ENCODE data around the gene TPPP3. TPM values are rescaled to one million over a fixed set of nuclear protein-coding genes. Genes with fewer than 3 reads are reported as not detected.
"Not testable (repeated sequence)": the region's sequence is repeated elsewhere in the genome, so short reads cannot be mapped to it uniquely, and the experiment has no call there.

The TPPP3 gene
- total and polyA plus RNA-seq, 2 experiments from 2014 or later: 2.5 to 7.2 TPM

DNA sequence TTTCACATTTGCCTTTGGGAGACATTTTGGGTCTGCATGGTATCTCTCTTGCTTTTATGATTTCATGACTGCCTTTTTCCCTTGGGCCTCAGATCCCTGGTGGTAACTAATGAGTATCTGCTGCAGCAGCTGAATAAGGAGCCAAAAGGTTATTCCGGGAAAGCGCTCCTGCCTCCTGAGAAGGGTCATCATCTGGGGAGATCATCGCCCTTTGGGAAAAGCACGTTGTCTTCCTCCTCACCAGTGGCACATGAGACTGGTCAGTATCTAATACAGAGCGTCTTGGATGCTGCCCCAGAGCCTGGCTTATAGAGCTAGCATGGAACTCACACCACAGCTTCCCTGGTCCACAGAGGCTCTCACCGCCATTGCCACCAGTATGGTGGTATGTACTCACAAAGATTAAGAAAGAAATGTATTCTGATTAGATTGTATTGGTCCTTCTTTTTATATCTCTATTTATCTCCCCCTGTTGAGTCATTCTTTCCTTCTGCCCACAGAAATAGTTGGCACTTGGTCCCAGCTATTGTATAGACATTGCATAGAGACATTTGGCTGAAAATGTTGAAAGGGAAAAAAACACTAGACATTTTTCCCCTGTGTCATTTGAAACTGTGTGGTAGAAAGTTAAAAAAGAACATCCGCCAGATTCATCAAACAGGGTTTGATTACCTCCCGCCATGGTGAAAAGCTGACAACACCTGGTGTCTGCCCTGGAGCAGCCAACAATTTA, 8.4 kb downstream of the TPPP3 start:
- Histone ChIP-seq H3K9me3 (ENCODE audit: low read depth) (no peaks in the 10 kb centered on the region), H3K4me3 (no peak overlapping the region), H3K27ac (no peak overlapping the region), H3K4me1 (ENCODE audit: low read depth) (no peaks in the 10 kb centered on the region), H3K27me3 (peaks cover 40% of the 10 kb centered on the region), H3K36me3 (no peaks in the 10 kb centered on the region)
- TF ChIP-seq, protein P1, sequence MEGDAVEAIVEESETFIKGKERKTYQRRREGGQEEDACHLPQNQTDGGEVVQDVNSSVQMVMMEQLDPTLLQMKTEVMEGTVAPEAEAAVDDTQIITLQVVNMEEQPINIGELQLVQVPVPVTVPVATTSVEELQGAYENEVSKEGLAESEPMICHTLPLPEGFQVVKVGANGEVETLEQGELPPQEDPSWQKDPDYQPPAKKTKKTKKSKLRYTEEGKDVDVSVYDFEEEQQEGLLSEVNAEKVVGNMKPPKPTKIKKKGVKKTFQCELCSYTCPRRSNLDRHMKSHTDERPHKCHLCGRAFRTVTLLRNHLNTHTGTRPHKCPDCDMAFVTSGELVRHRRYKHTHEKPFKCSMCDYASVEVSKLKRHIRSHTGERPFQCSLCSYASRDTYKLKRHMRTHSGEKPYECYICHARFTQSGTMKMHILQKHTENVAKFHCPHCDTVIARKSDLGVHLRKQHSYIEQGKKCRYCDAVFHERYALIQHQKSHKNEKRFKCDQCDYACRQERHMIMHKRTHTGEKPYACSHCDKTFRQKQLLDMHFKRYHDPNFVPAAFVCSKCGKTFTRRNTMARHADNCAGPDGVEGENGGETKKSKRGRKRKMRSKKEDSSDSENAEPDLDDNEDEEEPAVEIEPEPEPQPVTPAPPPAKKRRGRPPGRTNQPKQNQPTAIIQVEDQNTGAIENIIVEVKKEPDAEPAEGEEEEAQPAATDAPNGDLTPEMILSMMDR (IDR thresholded peaks at IDR 0.05; ENCODE audit: low read depth, low read length): no peak
- DNase-seq (ENCODE audit: low read depth in 1 of 2, low spot score in 1 of 2): peak in 1 of 2 donors; percentile 50

DNA sequence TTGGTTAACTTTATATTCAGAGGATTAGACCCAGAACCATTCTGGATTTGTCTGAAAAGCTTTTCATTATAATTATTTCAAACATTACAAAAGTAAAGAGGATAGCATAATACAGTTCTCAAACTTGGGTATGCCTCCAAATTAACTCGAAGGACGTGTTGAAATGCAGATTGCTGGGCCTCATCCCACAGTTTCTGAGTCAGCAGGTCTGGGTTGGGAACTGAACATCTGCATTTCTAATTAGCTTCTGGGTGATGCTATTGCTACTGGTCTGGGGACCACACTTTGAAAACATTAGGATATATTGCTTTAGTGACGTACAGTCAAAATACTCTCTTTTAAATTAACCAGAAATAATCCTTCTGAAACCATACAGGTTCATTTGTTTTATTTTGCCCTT, 10.0 kb downstream of the TPPP3 start:
- Histone ChIP-seq H3K27ac (no peak overlapping the region), H3K4me3 (no peak overlapping the region), H3K4me1 (ENCODE audit: low read depth) (no peaks in the 10 kb centered on the region), H3K36me3 (no peaks in the 10 kb centered on the region), H3K27me3 (peaks cover 38% of the 10 kb centered on the region), H3K9me3 (ENCODE audit: low read depth) (no peaks in the 10 kb centered on the region)
- no peak for DNase-seq (ENCODE audit: low read depth in 1 of 2, low spot score in 1 of 2)
- TF ChIP-seq, protein P1 (IDR thresholded peaks at IDR 0.05; ENCODE audit: low read depth, low read length): no peak

DNA sequence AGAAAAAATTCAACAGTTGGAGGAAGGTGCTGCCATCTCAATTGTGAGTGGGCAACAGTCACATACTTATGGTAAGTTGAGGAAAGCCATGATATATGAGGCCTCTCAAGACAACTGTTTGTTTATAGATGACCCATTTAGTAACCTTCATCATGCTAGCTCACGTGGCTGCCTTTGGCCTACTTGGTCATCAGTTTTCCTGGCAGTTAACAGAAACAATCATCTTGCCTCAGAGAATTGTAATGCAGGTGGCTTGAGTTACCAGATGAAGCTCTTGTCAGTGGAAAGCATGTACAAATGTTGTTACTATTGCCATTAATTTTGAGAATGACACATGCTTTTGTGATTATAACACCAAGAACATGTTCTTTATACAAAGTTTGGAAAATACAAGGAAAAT, 14.7 kb downstream of the TPPP3 start:
- Histone ChIP-seq H3K36me3 (no peaks in the 10 kb centered on the region), H3K4me3 (no peak overlapping the region), H3K27me3 (peaks cover 12% of the 10 kb centered on the region), H3K9me3 (ENCODE audit: low read depth) (no peaks in the 10 kb centered on the region), H3K4me1 (ENCODE audit: low read depth) (no peaks in the 10 kb centered on the region), H3K27ac (no peak overlapping the region)
- TF ChIP-seq, protein P1 (IDR thresholded peaks at IDR 0.05; ENCODE audit: low read depth, low read length): no peak
- DNase-seq (ENCODE audit: low read depth in 1 of 2, low spot score in 1 of 2): no peak

DNA sequence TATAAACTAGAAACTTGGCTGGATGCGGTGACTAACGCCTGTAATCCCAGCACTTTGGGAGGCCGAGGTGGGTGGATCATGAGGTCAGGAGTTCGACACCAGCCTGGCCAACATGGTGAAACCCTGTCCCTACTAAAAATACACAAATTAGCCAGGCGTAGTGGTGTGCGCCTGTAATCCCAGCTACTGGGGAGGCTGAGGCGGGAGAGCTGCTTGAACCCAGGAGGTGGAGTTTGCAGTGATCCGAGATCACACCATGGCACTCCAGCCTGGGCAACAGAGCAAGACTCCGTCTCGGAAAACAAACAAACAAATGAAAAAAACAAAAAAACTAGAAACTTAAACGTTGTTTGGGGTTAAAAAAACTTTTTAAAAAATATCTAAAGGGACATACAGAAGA, 17.3 kb downstream of the TPPP3 start:
- H3K27me3 ChIP-seq: peaks cover 26% of the 10 kb centered on the region
- not testable (repeated sequence) for H3K4me1 ChIP-seq (ENCODE audit: low read depth); H3K36me3 ChIP-seq; DNase-seq (ENCODE audit: low read depth in 1 of 2, low spot score in 1 of 2); H3K9me3 ChIP-seq (ENCODE audit: low read depth); H3K4me3 ChIP-seq; H3K27ac ChIP-seq

DNA sequence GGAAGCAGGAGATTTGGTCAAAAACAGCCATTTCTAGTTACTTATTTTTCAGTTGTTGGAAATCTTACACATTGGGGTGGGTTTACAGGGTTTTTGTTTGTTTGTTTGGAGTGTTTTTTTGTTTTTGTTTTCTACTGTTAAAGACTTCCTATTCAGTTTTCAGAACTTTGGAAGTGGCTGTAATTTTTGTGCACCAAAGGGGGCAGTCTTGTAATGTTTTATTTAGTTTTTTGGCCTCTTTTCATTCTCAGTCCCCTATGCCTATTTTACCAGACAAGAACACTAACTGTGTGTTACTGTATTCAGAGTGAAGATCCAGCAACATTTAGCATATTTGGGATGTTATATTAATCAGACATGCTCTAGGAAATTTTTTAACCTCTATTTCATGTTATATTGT, 20.6 kb downstream of the TPPP3 start:
- Histone ChIP-seq H3K4me1 (ENCODE audit: low read depth) (no peaks in the 10 kb centered on the region), H3K27me3 (peaks cover 58% of the 10 kb centered on the region), H3K36me3 (no peaks in the 10 kb centered on the region), H3K9me3 (ENCODE audit: low read depth) (no peaks in the 10 kb centered on the region), H3K4me3 (no peak overlapping the region), H3K27ac (no peak overlapping the region)
- TF ChIP-seq, protein P1 (IDR thresholded peaks at IDR 0.05; ENCODE audit: low read depth, low read length): peak; percentile 49
- DNase-seq (ENCODE audit: low read depth in 1 of 2, low spot score in 1 of 2): peak in 1 of 2 donors; percentile 56

DNA sequence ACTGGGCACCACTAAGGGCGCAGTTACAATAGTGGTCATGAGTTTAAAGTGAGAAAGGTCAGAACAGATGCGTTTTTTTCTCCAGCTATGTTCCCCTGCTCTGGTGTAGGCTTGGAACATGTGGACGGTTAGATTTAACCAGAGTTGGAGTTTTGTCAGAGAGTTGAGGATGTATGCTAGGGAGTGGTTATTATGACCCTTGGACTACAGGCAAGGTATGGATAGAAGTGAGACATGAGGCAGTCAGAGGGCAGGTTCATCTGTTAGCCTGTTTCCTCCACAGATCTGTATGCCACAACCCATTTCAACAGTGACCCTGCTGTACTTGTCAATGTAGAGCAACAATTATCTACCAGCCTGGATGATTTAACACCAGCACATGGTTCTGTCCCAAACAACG, 22.6 kb downstream of the TPPP3 start:
- H3K4me1 ChIP-seq (ENCODE audit: low read depth): no peaks in the 10 kb centered on the region
- H3K4me3 ChIP-seq: no peak overlapping the region
- TF ChIP-seq, protein P1 (IDR thresholded peaks at IDR 0.05; ENCODE audit: low read depth, low read length): no peak
- no peak for DNase-seq (ENCODE audit: low read depth in 1 of 2, low spot score in 1 of 2)
- H3K27ac ChIP-seq: no peak overlapping the region
- no peaks in the 10 kb centered on the region for H3K9me3 ChIP-seq (ENCODE audit: low read depth)
- peaks cover 65% of the 10 kb centered on the region for H3K27me3 ChIP-seq
- no peaks in the 10 kb centered on the region for H3K36me3 ChIP-seq

Measured in cardiac muscle cell (in vitro differentiated cells and primary cell).